ENCODE data around the gene PSAP. TPM values are rescaled to one million over a fixed set of nuclear protein-coding genes. Genes with fewer than 3 reads are reported as not detected.

The PSAP gene
- polyA plus RNA-seq, 1 experiment: 1,979 TPM

DNA sequence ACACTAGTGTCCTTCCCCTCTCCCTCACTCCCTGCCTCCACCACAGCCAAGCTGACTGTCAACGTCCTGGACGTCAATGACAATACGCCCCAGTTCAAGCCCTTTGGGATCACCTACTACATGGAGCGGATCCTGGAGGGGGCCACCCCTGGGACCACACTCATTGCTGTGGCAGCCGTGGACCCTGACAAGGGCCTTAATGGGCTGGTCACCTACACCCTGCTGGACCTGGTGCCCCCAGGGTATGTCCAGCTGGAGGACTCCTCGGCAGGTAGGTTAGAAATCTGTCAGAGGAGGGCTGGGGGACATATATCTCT is 52.8 kb downstream of the PSAP start:
- ChIA-PET CTCF (interaction anchor here (0.9 kb wide), 1 partner anchor 13 kb away, joined by 3 read pairs; no protein-coding TSS in a partner anchor), POLR2A (no interaction called here)
- H3K36me3 ChIP-seq (ENCODE audit: control insufficient read depth, insufficient read depth, low read length): no peaks in the 10 kb centered on the region
- DNase-seq (ENCODE audit: low read depth): no peak
- H3K4me3 ChIP-seq (ENCODE audit: low read depth, low read length): no peak overlapping the region
- peaks cover 2% of the 10 kb centered on the region for H3K27me3 ChIP-seq (ENCODE audit: control insufficient read depth, insufficient read depth, low read length)
- TF ChIP-seq CTCF (IDR thresholded peaks at IDR 0.05; ENCODE audit: insufficient read depth, low read depth, low read length): no peak

- ChIA-PET POLR2A (no interaction called here), CTCF (interaction anchor here (1.2 kb wide), 1 partner anchor 14 kb away, joined by 4 read pairs; no protein-coding TSS in a partner anchor)
- no peak for DNase-seq (ENCODE audit: low read depth)
These were observed 53.3 kb downstream of the PSAP start for GRCh38 chr10:71797533-71798307.

GRCh38 chr10:71796749-71797405 is 54.2 kb downstream of the PSAP start:
- Histone ChIP-seq H3K4me3 (ENCODE audit: low read depth, low read length) (no peak overlapping the region), H3K27me3 (ENCODE audit: control insufficient read depth, insufficient read depth, low read length) (peaks cover 2% of the 10 kb centered on the region), H3K36me3 (ENCODE audit: control insufficient read depth, insufficient read depth, low read length) (no peaks in the 10 kb centered on the region)
- POLR2A ChIA-PET: no interaction called here
- DNase-seq (ENCODE audit: low read depth): no peak
- CTCF ChIA-PET: interaction anchor here (1.2 kb wide), 1 partner anchor 15 kb away, joined by 4 read pairs; no protein-coding TSS in a partner anchor
- TF ChIP-seq CTCF (IDR thresholded peaks at IDR 0.05; ENCODE audit: insufficient read depth, low read depth, low read length): no peak

More at GRCh38 chr10:71797533-71798307, 53.3 kb downstream of the PSAP start:
- TF ChIP-seq CTCF (IDR thresholded peaks at IDR 0.05; ENCODE audit: insufficient read depth, low read depth, low read length): no peak
- Histone ChIP-seq H3K36me3 (ENCODE audit: control insufficient read depth, insufficient read depth, low read length) (no peaks in the 10 kb centered on the region), H3K27me3 (ENCODE audit: control insufficient read depth, insufficient read depth, low read length) (peaks cover 2% of the 10 kb centered on the region), H3K4me3 (ENCODE audit: low read depth, low read length) (no peak overlapping the region)

DNA sequence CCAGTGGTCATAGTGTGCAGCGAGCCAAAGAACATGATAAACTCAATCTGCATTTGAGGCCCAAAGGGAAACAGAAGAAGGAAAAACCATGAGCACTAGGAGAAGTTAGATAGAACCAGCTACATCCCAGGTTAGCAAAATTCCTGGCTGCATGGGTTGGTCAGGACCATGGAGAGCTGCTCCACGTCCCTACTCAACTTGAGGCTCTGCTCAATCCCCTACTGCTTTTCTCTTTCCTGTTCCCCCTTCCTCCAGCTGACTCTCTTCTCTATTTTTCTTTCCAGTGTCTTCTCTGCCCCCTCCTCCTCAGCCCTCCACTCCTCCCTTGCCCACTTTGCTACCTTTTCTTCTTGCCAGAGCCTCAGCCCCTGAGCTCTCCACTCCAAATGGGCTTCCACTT is 55.8 kb downstream of the PSAP start:
- POLR2A ChIA-PET: no interaction called here
- TF ChIP-seq CTCF (IDR thresholded peaks at IDR 0.05; ENCODE audit: insufficient read depth, low read depth, low read length): no peak
- no peak overlapping the region for H3K4me3 ChIP-seq (ENCODE audit: low read depth, low read length)
- CTCF ChIA-PET: interaction anchor here (0.9 to 1.2 kb wide), 2 partner anchors 87 to 101 kb away, joined by 3 read pairs; no protein-coding TSS in a partner anchor
- DNase-seq (ENCODE audit: low read depth): no peak
- no peaks in the 10 kb centered on the region for H3K36me3 ChIP-seq (ENCODE audit: control insufficient read depth, insufficient read depth, low read length)
- no peaks in the 10 kb centered on the region; the same call in 1 of the 2 replicates for H3K27me3 ChIP-seq (ENCODE audit: control insufficient read depth, insufficient read depth, low read length)

GRCh38 chr10:71790749-71791440 is 60.2 kb downstream of the PSAP start:
- ChIA-PET CTCF (interaction anchor here (1.0 kb wide), 1 partner anchor 62 kb away, joined by 3 read pairs; no protein-coding TSS in a partner anchor), POLR2A (no interaction called here)
- Histone ChIP-seq H3K27me3 (ENCODE audit: control insufficient read depth, insufficient read depth, low read length) (no peaks in the 10 kb centered on the region; the same call in 1 of the 2 replicates), H3K36me3 (ENCODE audit: control insufficient read depth, insufficient read depth, low read length) (no peaks in the 10 kb centered on the region), H3K4me3 (ENCODE audit: low read depth, low read length) (no peak overlapping the region)
- TF ChIP-seq CTCF (IDR thresholded peaks at IDR 0.05; ENCODE audit: insufficient read depth, low read depth, low read length): no peak
- no peak for DNase-seq (ENCODE audit: low read depth)
